GM12891 (cell line): Measurements from ENCODE around the gene MGA.

Experiments used
- DNase-seq: peaks from one replicate; pipeline ENCODE4 v3.0.0; 2011; ENCODE audit warnings: low spot score; ENCODE audit not compliant: insufficient read length
- FAIRE-seq: peaks from 2 replicates; lab custom pipeline; 2011; peaks lifted over from hg19 to GRCh38; lab: Jason Lieb, UNC
- PAX5 ChIP-seq: IDR thresholded peaks from 2 replicates; pipeline ENCODE4 v1.6.1; 2011; ENCODE audit warnings: low read length, moderate library complexity, mild to moderate bottlenecking; ENCODE audit not compliant: insufficient read depth, severe bottlenecking
- POLR2A ChIP-seq: IDR thresholded peaks from 2 replicates; pipeline ENCODE4 v1.6.1; 2011; ENCODE audit warnings: low read depth, low read length, control low read depth
- POLR2AphosphoS5 ChIP-seq: IDR thresholded peaks from 2 replicates; pipeline ENCODE4 v1.6.1; 2011; ENCODE audit warnings: low read depth, low read length, control low read depth
- POU2F2 ChIP-seq: IDR thresholded peaks from 2 replicates; pipeline ENCODE4 v1.6.1; 2011; ENCODE audit warnings: low read depth, mild to moderate bottlenecking, control low read depth, low read length, moderate library complexity
- SPI1 ChIP-seq: IDR thresholded peaks from 2 replicates; pipeline ENCODE4 v1.6.1; 2011; ENCODE audit warnings: low read depth, low read length, control low read depth
- TAF1 ChIP-seq: IDR thresholded peaks from 2 replicates; pipeline ENCODE4 v1.6.1; 2011; ENCODE audit warnings: low read depth, low read length, control low read depth

Gene MGA

DNA sequence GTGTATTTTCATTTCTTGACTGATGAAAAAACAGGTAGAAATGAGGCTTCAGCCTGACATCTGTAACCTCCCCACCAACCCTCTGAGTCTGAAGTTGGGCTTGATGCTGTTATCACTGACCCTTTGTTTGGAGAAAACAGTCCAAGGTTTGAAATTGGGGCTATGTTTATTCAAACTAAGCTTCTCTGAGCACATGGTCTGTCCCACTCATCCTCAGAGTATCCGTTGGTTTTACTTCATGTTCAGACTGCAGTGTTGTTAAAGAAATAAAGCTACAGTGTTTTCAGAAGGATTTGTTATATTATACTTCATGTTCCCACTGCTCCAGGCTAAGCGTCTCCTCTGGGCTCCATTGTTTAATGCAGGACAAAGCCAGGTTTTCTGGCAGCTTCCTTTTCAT lies 120.1 kb downstream of the MGA start:
- TF ChIP-seq PAX5: no peak
- no peak for TF ChIP-seq SPI1
- FAIRE-seq: no peak
- no peak for DNase-seq

- TF ChIP-seq POLR2A (no peak), TAF1 (no peak), SPI1 (no peak), POLR2AphosphoS5 (no peak), PAX5 (no peak), POU2F2 (no peak)
- no peak for DNase-seq
- no peak for FAIRE-seq
These were observed 120.5 kb downstream of the MGA start for GRCh38 chr15:41780727-41781126.

- no peak for FAIRE-seq
These were observed 122.4 kb downstream of the MGA start for GRCh38 chr15:41782371-41783282.

DNA sequence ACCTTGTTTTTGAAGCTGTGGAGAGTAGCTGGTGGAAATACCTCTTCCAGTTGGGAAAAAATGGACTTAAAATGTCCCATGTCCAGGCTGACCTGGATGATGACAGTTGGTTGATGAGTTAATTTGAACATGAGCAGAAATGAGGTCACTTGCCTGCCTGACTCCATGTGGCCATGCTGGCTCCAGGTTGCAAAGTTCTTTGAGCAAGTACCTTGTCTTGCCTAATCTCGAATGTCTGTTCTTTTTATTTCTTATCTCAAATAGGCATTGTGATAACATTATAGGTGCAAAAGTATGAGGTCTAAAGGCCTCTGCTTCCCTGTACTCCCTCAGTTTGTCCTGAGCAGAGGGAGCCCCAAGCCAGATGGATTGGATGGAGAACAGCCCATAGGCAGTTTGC lies 123.1 kb downstream of the MGA start:
- DNase-seq (no peak), FAIRE-seq (no peak)
- no peak for TF ChIP-seq POU2F2
- no peak for TF ChIP-seq POLR2AphosphoS5
- TF ChIP-seq POLR2A: no peak
- TF ChIP-seq PAX5: no peak
- TF ChIP-seq TAF1: no peak
- TF ChIP-seq SPI1: no peak

More at GRCh38 chr15:41782371-41783282, 122.4 kb downstream of the MGA start:
- DNase-seq: no peak
- no peak for TF ChIP-seq POU2F2
- no peak for TF ChIP-seq TAF1
- no peak for TF ChIP-seq POLR2AphosphoS5
- TF ChIP-seq PAX5: no peak

DNA sequence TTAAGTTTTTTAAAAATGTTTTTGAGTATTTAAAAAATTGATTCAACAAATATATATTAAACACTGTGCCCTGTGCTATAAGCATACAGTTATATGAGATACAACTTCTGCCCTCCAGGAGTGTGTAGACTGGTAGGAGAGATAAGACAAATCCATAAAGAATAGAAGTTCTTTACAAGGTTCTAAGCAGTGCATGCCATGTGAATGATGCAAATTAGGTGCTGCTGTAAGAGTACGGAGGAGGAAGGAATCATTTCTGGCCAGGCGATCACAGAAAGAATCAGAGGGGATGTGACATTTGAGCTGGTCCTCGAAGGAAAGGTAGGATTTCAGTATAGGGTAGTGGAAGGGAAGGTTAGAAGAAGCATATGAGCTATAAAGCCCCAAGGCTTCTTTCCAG lies 128.1 kb downstream of the MGA start:
- FAIRE-seq: no peak
- no peak for DNase-seq
- TF ChIP-seq SPI1 (no peak), POU2F2 (no peak), PAX5 (no peak), POLR2AphosphoS5 (no peak), TAF1 (no peak), POLR2A (no peak)

DNA sequence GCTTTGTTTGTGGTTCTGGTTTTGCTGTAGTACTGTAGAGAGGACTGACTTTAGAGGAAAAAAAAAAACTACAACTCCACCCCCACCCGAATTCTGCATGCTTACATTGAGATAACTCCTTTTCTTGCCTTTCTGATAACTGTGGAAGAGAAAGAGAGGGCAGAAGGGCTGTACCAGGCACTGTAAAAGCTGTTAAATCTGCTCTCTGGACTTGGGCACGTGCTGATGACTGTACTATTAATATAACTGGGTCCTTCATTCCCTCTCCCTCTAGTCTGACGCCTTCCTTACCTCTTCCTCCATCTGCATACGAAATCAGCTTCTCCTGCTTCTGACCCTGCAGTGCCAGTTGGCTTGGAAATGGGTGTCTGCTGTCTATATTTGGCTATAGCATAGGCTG lies 129.0 kb downstream of the MGA start:
- FAIRE-seq (no peak), DNase-seq (no peak)
- TF ChIP-seq POLR2A (no peak), SPI1 (no peak), PAX5 (no peak), POU2F2 (no peak)

- no peak for TF ChIP-seq TAF1
- no peak for TF ChIP-seq SPI1
- TF ChIP-seq PAX5: no peak
- no peak for TF ChIP-seq POLR2A
- TF ChIP-seq POLR2AphosphoS5: no peak
- no peak for TF ChIP-seq POU2F2
- FAIRE-seq (no peak), DNase-seq (no peak)
These were observed 129.5 kb downstream of the MGA start for GRCh38 chr15:41789662-41790061.

GRCh38 chr15:41790169-41790568 lies 130.0 kb downstream of the MGA start:
- no peak for TF ChIP-seq PAX5
- DNase-seq (no peak), FAIRE-seq (no peak)

DNA sequence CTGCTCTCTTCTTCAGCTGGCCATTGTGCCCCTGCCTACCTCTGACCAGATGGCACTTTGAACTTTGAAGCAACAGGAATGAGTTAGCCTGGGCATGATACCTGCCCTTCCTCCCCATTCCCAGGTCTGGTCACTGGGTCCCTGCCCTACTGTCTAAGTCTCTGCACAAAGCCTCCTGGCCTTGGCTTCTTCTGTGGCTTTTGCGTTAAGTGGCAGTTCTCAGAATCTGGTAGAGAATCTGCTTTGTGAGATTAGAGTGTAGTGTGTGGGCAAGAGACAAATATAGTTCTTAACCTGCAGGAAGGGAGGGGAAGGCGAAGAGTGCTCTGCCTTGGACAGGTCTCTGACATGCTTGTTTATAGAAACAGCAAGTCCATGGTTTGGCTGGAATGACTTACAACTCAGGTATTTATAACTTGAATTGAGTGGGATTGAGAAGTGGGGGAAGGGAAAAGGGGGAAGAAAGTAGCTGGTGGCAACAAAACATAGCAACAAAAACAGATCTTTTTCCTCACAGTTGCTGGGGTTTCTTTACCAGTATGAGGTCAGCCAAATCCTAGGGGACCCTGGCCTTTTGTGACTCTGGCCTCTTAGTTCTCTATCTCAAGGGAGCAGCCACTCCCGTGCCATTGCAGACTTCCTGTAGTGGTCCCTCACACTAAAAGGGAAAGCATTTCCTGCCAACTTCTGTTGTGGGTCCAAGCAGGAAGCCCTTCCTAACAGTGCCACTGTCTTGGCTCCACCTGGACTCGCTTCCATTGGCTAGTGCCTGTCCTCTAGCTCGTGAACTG lies 130.7 kb downstream of the MGA start:
- FAIRE-seq (no peak), DNase-seq (no peak)
- no peak for TF ChIP-seq POLR2AphosphoS5
- TF ChIP-seq SPI1: no peak
- TF ChIP-seq PAX5: no peak
- no peak for TF ChIP-seq POLR2A
- no peak for TF ChIP-seq POU2F2
- no peak for TF ChIP-seq TAF1

DNA sequence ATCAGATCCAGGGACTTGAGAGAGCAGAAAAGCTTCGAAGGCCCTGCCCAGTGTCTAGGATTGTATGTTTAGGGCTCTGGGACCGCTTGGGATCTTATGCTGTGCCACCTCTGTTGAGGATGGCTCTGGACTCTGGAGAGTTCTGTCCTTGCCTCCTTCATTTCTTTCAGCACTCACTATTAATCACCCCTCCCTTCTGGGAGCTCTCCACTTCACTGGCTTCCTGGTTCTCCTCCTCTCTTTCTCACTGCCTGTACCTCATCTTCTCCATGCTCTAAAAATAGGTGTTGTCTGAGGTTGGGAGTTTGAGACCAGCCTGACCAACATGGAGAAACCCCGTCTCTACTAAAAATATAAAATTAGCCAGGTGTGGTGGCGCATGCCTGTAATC lies 131.3 kb downstream of the MGA start:
- DNase-seq (no peak), FAIRE-seq (no peak)
- TF ChIP-seq TAF1 (no peak), POLR2AphosphoS5 (no peak), PAX5 (no peak), SPI1 (no peak), POLR2A (no peak), POU2F2 (no peak)
